ENCODE measurements around the gene SLC18A3. TPM values are rescaled to one million over a fixed set of nuclear protein-coding genes. Genes with fewer than 3 reads are reported as not detected.

Gene SLC18A3
- total and polyA plus RNA-seq, 12 donors: not detected

DNA sequence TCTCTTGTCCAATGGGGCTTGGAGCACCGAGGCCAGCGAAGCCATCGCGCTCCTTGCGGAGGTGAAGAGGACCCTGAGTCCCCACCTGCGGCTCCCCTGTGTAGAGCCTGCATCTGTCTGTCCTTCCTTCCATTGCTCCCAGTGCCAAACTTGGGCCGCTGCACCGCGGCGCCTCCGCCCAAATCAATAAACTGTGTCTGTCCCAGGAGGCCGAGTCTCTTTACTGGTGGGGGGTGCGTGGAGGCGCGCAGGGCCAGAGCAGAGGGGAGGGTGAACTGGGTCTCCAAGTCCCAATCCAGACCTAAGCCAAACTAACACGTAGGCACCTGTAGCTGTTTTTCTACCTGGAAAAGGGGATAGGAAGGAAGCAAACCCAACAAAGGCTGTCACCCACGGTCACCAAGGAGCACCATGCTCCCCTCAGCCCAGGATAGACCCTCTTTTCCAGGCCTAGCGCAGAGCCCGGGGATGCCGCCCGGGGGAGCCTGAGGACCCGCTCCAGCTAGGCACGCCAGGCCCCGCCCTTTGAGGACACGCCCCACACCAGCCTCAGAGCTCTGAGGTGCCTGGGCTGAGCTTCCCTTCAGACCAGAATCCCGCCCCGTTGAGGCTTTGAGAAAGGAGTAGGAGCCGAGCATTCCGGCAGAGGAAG is 2.5 kb downstream of the SLC18A3 start:
- peaks cover 60 to 100% (median 100%) of the 10 kb centered on the region in 7 donors for H3K27me3 ChIP-seq
- WGBS, 2 donors: 4 to 6% methylated on average over 29 of the region's 29 CpGs
- ATAC-seq (no peak), DNase-seq (no peak)
- TF ChIP-seq, protein P1, sequence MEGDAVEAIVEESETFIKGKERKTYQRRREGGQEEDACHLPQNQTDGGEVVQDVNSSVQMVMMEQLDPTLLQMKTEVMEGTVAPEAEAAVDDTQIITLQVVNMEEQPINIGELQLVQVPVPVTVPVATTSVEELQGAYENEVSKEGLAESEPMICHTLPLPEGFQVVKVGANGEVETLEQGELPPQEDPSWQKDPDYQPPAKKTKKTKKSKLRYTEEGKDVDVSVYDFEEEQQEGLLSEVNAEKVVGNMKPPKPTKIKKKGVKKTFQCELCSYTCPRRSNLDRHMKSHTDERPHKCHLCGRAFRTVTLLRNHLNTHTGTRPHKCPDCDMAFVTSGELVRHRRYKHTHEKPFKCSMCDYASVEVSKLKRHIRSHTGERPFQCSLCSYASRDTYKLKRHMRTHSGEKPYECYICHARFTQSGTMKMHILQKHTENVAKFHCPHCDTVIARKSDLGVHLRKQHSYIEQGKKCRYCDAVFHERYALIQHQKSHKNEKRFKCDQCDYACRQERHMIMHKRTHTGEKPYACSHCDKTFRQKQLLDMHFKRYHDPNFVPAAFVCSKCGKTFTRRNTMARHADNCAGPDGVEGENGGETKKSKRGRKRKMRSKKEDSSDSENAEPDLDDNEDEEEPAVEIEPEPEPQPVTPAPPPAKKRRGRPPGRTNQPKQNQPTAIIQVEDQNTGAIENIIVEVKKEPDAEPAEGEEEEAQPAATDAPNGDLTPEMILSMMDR (IDR thresholded peaks at IDR 0.05): no peak
- intact Hi-C loops (cut with DNase I): no loop called here
- H3K4me3 ChIP-seq: no peak overlapping the region
- peaks cover 0 to 33% (median 17%) of the 10 kb centered on the region in 9 donors for H3K4me1 ChIP-seq
- H3K9me3 ChIP-seq: no peaks in the 10 kb centered on the region
- no peak overlapping the region for H3K27ac ChIP-seq
- no peaks in the 10 kb centered on the region for H3K36me3 ChIP-seq

- H3K4me1 ChIP-seq: peaks cover 0 to 33% (median 17%) of the 10 kb centered on the region in 9 donors
- H3K36me3 ChIP-seq: no peaks in the 10 kb centered on the region
- H3K4me3 ChIP-seq: no peak overlapping the region
- peaks cover 59 to 100% (median 100%) of the 10 kb centered on the region in 7 donors for H3K27me3 ChIP-seq
- intact Hi-C loops (cut with DNase I): no loop called here
- TF ChIP-seq, protein P1 (IDR thresholded peaks at IDR 0.05): no peak
- ATAC-seq: no peak
- no peaks in the 10 kb centered on the region for H3K9me3 ChIP-seq
- H3K27ac ChIP-seq: no peak overlapping the region
- DNase-seq: no peak
- WGBS, 2 donors: 2 to 4% methylated on average over 23 of the region's 23 CpGs
Measured at GRCh38 chr10:49613165-49613881, 3.2 kb downstream of the SLC18A3 start.

DNA sequence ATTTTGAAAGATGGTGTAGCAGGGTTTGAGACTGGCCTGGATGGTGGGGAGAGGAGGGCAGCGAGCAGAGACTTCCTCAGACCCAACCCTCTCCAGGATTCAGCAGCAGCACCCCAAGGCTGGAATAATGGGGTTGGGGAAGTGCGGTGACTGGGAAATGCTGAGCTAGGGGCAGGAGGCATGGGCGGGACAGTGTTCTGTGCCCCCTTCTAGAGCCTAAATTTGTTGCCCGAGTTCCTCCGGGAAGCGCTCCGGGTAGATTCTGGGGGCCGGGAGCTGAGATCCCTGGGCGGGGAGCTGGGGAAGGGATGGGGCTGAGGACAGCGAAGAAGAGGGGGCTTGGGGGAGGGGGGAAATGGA is 3.8 kb downstream of the SLC18A3 start, which contains the start of gene CHAT:
Gene CHAT, plus strand, starts transcription at position 156 of the 360 bp plus-strand sequence. Its CDS starts 153 bp downstream, at position 309.
- ATAC-seq (no peak), DNase-seq (no peak)
- H3K27ac ChIP-seq: no peak within 1 kb of the TSS
- peaks cover 0 to 33% (median 17%) of the 10 kb centered on the region in 9 donors for H3K4me1 ChIP-seq
- H3K36me3 ChIP-seq: no peaks in the 10 kb centered on the region
- intact Hi-C loops (cut with DNase I): no loop called here
- no peak within 1 kb of the TSS for H3K4me3 ChIP-seq
- 0 to 1% methylated on average over 8 to 10 of the region's 10 CpGs for WGBS, 2 donors
- no peaks in the 10 kb centered on the region for H3K9me3 ChIP-seq
- peaks cover 61 to 100% (median 100%) of the 10 kb centered on the region in 7 donors for H3K27me3 ChIP-seq
- TF ChIP-seq, protein P1 (IDR thresholded peaks at IDR 0.05): no peak

GRCh38 chr10:49614242-49615198 is 4.4 kb downstream of the SLC18A3 start:
- Histone ChIP-seq H3K27ac (no peak overlapping the region), H3K4me3 (no peak overlapping the region), H3K9me3 (no peaks in the 10 kb centered on the region), H3K4me1 (peaks cover 0 to 26% (median 15%) of the 10 kb centered on the region in 9 donors), H3K36me3 (no peaks in the 10 kb centered on the region), H3K27me3 (peaks cover 60 to 100% (median 99%) of the 10 kb centered on the region in 7 donors)
- ATAC-seq: no peak
- DNase-seq: no peak
- WGBS, 2 donors: 4 to 5% methylated on average over 45 to 49 of the region's 49 CpGs
- intact Hi-C loops (cut with DNase I): no loop called here
- TF ChIP-seq, protein P1 (IDR thresholded peaks at IDR 0.05): no peak
